D341Med (cell line): ENCODE results near the gene HPS3.

ENCODE experiments used
- DNase-seq: peaks from one replicate; pipeline ENCODE4 v3.0.0; 2012; ENCODE audit warnings: low spot score

The HPS3 gene

GRCh38 chr3:149122721-149123578 is 6.5 kb upstream of the HPS3 start:
- DNase-seq, result no peak

- no peak for DNase-seq
These were observed 617 bp upstream of the HPS3 start for GRCh38 chr3:149128821-149129220.

DNA sequence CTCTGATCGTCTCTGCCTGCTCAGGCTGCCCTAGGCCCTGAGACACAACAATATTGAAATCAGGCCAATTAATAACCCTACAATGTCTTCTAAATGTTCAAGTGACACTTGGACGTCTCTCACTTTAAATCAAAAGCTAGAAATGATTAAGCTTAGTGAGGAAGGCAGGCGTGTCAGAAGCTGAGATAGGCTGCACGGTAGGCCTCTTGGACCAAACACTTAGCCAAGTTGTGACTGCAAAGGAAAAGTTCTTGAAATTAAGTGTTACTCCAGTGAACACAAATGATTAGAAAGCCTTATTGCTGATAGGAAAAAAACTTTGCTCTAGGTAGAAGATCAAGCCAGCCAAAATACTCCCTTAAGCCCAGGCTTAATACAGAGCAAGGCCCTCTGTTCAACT is 2.2 kb downstream of the HPS3 start:
- DNase-seq, result no peak

DNA sequence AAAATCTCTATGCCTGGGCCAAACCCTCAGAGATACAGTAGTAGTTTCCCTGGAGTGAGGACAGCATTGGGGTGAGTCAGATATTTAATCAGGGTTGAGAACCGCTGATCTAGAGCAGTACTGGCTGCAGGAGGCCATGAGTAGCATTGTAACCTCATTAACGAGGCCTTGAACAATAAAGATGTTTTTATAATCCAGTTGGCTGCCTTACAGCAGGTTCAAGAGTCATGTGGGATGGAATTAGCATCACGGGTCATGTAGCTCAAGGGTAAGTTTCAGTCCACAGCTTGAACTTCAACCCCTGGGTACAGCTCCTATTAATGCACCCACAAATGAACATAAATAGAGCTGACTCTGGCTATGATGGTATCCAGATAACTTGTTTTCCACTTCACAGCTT is 5.1 kb downstream of the HPS3 start:
- no peak for DNase-seq

- no peak for DNase-seq
These were observed 13.2 kb downstream of the HPS3 start for GRCh38 chr3:149142682-149143081.

DNA sequence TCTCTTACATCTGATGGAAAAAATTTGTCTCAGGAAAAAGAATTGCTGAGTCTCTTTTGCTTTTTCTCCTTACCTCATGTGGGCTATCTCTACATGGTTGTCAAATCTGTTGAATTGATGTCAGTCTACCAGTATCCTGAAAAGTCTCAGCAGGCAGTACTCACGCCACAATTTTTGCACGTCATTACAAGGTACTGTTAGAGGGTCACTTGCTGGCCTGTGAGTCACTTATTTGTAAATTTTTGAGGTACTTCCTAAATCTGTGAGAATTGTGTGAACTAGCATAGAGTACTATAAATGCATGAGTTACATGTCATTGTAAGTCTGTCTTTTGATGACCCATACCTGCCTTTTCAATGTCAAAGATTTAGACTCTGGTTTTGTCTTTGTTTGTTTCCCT is 15.9 kb downstream of the HPS3 start:
- DNase-seq, result no peak

- no peak for DNase-seq
These were observed 16.5 kb downstream of the HPS3 start for GRCh38 chr3:149145974-149146373.

- no peak for DNase-seq
These were observed 21.0 kb downstream of the HPS3 start for GRCh38 chr3:149150436-149150835.

GRCh38 chr3:149151843-149152242 is 22.4 kb downstream of the HPS3 start:
- no peak for DNase-seq

DNA sequence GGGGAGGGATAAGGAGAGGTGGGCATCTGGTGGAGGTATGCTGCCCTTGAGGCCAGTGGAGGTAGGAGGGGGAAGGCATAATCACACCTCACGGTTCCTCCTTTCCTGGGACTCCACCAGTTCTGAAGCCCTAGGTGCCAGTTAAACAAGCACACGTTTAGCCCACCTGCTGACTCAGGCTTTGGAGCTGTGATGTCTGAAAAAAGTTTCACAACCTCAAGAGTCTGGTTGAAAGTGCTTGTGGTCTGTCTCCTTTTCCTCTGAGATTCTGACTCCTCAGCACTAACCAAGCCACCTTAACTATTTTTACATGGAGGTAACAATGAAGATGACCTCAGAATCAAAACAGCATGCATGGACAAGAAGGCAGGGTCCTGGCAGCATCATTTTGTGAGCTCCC is 23.0 kb downstream of the HPS3 start:
- no peak for DNase-seq

GRCh38 chr3:149153402-149153801 is 24.0 kb downstream of the HPS3 start:
- no peak for DNase-seq

- DNase-seq, result no peak
These were observed 31.4 kb downstream of the HPS3 start for GRCh38 chr3:149160754-149161300.

- DNase-seq, result no peak
These were observed 32.6 kb downstream of the HPS3 start for GRCh38 chr3:149162007-149162406.

DNA sequence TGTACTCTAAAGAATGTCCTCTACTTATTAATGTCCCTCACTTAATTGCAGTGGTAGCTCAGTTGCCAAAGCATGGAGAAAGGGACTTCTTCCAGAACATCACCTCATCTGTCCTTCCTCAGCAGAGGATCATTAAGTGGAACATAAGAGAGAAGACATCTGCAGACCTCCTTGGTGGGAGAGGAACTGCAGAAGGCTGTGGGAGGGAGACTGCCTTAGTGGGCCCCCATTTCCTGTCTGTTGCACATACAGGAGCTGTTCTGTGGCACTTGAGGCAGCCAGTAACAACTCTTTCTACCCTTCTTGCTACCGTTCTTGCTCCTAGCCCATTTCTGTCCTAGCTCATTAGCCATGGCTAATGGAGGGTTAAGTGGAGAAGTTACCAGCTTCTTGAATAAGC is 33.6 kb downstream of the HPS3 start:
- no peak for DNase-seq

- no peak for DNase-seq
These were observed 38.5 kb downstream of the HPS3 start for GRCh38 chr3:149167898-149168297.

DNA sequence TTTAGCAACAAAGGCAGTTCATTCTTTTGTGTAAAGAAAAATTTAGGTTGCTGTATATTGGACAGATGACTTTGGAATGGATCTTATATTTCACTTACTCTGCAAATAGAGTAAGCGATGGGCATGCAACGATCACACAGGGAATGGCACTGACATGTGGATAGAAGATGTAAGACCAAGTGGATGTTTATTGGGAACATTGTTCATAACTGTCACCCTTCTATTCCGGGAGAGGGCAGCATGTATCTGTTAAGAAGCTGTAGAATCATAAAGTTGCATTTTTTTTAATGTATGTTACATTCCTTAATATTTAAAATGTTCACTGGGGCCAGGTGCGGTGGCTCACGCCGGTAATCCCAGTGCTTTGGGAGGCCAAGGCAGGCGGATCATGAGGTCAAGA is 41.2 kb downstream of the HPS3 start:
- no peak for DNase-seq

DNA sequence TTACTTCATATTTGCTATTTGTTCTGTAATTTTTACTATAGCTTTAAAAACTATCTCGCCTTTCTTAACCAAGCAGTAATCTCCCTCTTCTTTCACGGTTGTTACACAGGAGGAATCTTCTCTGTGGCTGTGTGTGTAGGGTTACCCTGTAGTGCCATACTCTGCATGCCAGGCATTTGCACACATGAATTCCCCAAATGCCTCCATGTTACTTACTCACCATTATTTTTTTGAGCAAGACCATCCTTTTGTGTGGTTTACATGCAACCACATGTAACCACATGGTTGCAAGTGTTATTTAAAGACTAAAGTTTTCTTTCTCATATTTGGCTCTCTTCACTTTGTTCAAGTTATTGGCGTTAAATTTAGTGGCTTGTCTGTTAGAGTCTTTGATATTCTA is 45.5 kb downstream of the HPS3 start:
- DNase-seq, result no peak

- no peak for DNase-seq
These were observed 47.7 kb downstream of the HPS3 start for GRCh38 chr3:149177122-149177521.

DNA sequence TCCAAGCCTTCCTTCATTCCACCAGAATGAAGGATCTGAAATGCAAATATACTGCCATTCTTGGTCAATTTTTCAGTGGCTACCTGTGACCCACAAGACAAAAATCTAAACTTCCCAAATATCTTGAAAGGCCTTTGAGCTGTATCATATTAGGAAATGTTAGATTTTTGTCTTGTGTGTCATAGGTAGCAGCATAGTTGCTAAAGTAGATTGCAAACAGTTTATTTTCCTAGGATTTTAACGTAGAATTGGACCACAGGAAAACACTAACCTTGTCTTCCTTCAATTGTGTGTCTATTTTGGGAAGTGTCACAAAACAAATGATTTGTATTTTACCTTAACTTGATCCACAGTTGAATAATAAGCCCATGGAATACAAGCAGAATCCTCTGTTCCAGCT is 49.8 kb downstream of the HPS3 start:
- no peak for DNase-seq

- no peak for DNase-seq
These were observed 50.7 kb downstream of the HPS3 start for GRCh38 chr3:149180057-149180573.

GRCh38 chr3:149181182-149181581 is 51.7 kb downstream of the HPS3 start:
- no peak for DNase-seq

DNA sequence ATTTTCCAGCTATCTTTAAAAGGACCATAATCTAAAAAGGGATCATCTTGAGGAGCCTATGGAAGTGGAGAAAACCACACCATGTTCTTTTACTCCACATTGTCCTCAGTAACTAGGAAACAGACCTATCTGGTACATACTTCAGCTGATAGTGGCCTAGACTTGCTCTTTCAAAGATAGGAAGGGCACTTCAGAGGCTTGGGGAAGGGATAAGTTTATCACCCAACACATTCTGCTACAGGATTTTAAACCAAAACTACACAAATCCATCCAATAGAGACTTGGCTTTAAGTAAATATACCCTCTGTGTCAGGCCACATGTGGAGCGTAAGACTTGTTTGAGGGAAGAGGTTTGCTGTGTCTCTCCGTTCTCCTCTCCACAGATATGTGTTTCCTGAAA is 56.8 kb downstream of the HPS3 start:
- no peak for DNase-seq

DNA sequence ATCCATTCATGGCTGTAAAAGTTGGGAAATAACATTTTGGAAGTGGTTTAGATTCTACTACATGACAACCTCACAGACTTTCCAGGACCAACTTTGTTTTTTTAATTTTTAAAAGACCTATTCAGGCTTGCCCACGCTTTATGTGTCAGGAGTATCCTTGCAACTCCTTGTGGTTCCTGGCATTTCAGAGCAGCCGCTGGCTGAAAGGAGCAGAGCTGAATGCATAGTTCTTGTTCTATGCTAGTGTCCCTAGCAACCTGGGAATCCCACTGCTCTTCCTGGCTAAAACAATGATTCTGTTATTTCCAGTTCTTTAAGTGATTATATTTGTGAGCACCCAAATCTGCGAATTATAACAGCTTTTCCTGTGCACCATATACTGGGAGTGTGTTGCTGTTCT is 57.3 kb downstream of the HPS3 start:
- no peak for DNase-seq

GRCh38 chr3:149188494-149188893 is 59.1 kb downstream of the HPS3 start:
- DNase-seq, result no peak
